NB4 (cell line): ENCODE measurements around the gene RNF152.
A peak's percentile ranks its signal among the peaks of the same experiment; 100 is the strongest.

Experiments
- DNase-seq: peaks from one replicate; pipeline ENCODE4 v3.0.0; 2010; ENCODE audit warnings: low read depth
- H3K4me3 ChIP-seq: one replicate; pipeline ENCODE4 v1.5.1; 2011; ENCODE audit warnings: mild to moderate bottlenecking, low read depth, low read length, moderate library complexity
- CTCF ChIP-seq: IDR thresholded peaks from one replicate; pipeline ENCODE4 v1.5.1; 2012; ENCODE audit warnings: low read depth, low read length
- MAX ChIP-seq: IDR thresholded peaks from 2 replicates; pipeline ENCODE4 v1.6.1; 2011; ENCODE audit warnings: low read depth, low read length
- MYC ChIP-seq: IDR thresholded peaks from 2 replicates; pipeline ENCODE4 v1.6.1; 2011; ENCODE audit warnings: low read depth, low read length
- POLR2A ChIP-seq: IDR thresholded peaks from 2 replicates; pipeline ENCODE4 v1.6.1; 2011; ENCODE audit warnings: mild to moderate bottlenecking; ENCODE audit not compliant: insufficient read length; ENCODE audit errors: extremely low read depth

The RNF152 gene

GRCh38 chr18:61892683-61893308, at the start of gene RNF152:
RNF152 (minus strand) TSS chr18:61893007; CDS start chr18:61816463, 76,544 bp downstream.
- DNase-seq, result no peak
- no peak within 1 kb of the TSS for H3K4me3 ChIP-seq
- TF ChIP-seq MYC (no peak), MAX (no peak)

GRCh38 chr18:61941948-61942471, 49.2 kb upstream of the RNF152 start:
- TF ChIP-seq POLR2A, result no peak
- TF ChIP-seq CTCF, result no peak
- no peak for TF ChIP-seq MYC
- TF ChIP-seq MAX, result no peak
- H3K4me3 ChIP-seq, result no peak overlapping the region
- DNase-seq, result no peak

- no peak for DNase-seq
- TF ChIP-seq POLR2A, result no peak
- no peak overlapping the region for H3K4me3 ChIP-seq
Observed at GRCh38 chr18:61939046-61939674, 46.4 kb upstream of the RNF152 start.

GRCh38 chr18:61935362-61935761, 42.6 kb upstream of the RNF152 start:
- peak; percentile 23 for DNase-seq
- no peak overlapping the region for H3K4me3 ChIP-seq
- no peak for TF ChIP-seq POLR2A
- TF ChIP-seq MYC, result no peak
- TF ChIP-seq CTCF, result no peak
- TF ChIP-seq MAX, result no peak

- TF ChIP-seq CTCF, result no peak
- no peak for TF ChIP-seq MAX
- no peak for TF ChIP-seq MYC
- TF ChIP-seq POLR2A, result no peak
- no peak for DNase-seq
- H3K4me3 ChIP-seq, result no peak overlapping the region
Observed at GRCh38 chr18:61931654-61932379, 39.0 kb upstream of the RNF152 start.

- TF ChIP-seq CTCF, result no peak
- TF ChIP-seq MYC, result no peak
- TF ChIP-seq MAX, result no peak
- TF ChIP-seq POLR2A, result no peak
- DNase-seq, result no peak
- H3K4me3 ChIP-seq, result no peak overlapping the region
Observed at GRCh38 chr18:61929881-61930640, 37.3 kb upstream of the RNF152 start.
